ENCODE results near the gene FADS6. TPM values are rescaled to one million over a fixed set of nuclear protein-coding genes. Genes with fewer than 3 reads are reported as not detected.

Gene FADS6
- total and polyA plus RNA-seq, 9 donors = 0.12 to 0.42 TPM; not detected in 7

- no peak for DNase-seq
- no peak overlapping the region for H3K27ac ChIP-seq
- WGBS, 3 donors = 45 to 47% (median 45%) methylated on average over 11 of the region's 11 CpGs
- peaks cover 5% of the 10 kb centered on the region for H3K27me3 ChIP-seq
- H3K4me1 ChIP-seq (ENCODE audit: insufficient read depth) = no peaks in the 10 kb centered on the region
- no peaks in the 10 kb centered on the region for H3K9me3 ChIP-seq
- intact Hi-C loops (cut with DNase I) = no loop called here
- no peaks in the 10 kb centered on the region for H3K36me3 ChIP-seq
- no peak overlapping the region for H3K4me3 ChIP-seq
- TF ChIP-seq EP300 (IDR thresholded peaks at IDR 0.05) = no peak
- no peak for TF ChIP-seq POLR2A (IDR thresholded peaks at IDR 0.05)
- no peak for TF ChIP-seq CTCF (IDR thresholded peaks at IDR 0.05)
Measured at GRCh38 chr17:74937064-74938051, 43.9 kb upstream of the FADS6 start.

GRCh38 chr17:74936470-74936799 is 43.0 kb upstream of the FADS6 start:
- H3K27me3 ChIP-seq = peaks cover 5% of the 10 kb centered on the region
- H3K9me3 ChIP-seq = no peaks in the 10 kb centered on the region
- no peak overlapping the region for H3K27ac ChIP-seq
- no peaks in the 10 kb centered on the region for H3K4me1 ChIP-seq (ENCODE audit: insufficient read depth)
- WGBS, 3 donors = 9 to 15% (median 10%) methylated on average over 12 of the region's 12 CpGs
- DNase-seq = no peak
- no peak overlapping the region for H3K4me3 ChIP-seq
- no peaks in the 10 kb centered on the region for H3K36me3 ChIP-seq
- intact Hi-C loops (cut with DNase I) = no loop called here
- no peak for TF ChIP-seq CTCF (IDR thresholded peaks at IDR 0.05)
- TF ChIP-seq EP300 (IDR thresholded peaks at IDR 0.05) = no peak

- TF ChIP-seq CTCF (IDR thresholded peaks at IDR 0.05) = no peak
- TF ChIP-seq POLR2A (IDR thresholded peaks at IDR 0.05) = no peak
- TF ChIP-seq EP300 (IDR thresholded peaks at IDR 0.05) = no peak
- no peak for DNase-seq
- Histone ChIP-seq H3K9me3 (no peaks in the 10 kb centered on the region), H3K4me1 (ENCODE audit: insufficient read depth) (no peaks in the 10 kb centered on the region), H3K27me3 (peaks cover 5% of the 10 kb centered on the region), H3K4me3 (no peak within 1 kb of the TSS), H3K27ac (no peak within 1 kb of the TSS), H3K36me3 (no peaks in the 10 kb centered on the region)
- WGBS, 3 donors = 3 to 4% (median 3%) methylated on average over 67 to 78 of the region's 78 CpGs
- intact Hi-C loops (cut with DNase I) = no loop called here
Measured at GRCh38 chr17:74935585-74936469, 42.4 kb upstream of the FADS6 start, which contains the start of gene OTOP3. Gene OTOP3 (plus strand): TSS chr17:74935898. CDS start chr17:74935922, 24 bp downstream.

- H3K9me3 ChIP-seq = no peaks in the 10 kb centered on the region
- DNase-seq = no peak
- TF ChIP-seq EP300 (IDR thresholded peaks at IDR 0.05) = no peak
- no peak for TF ChIP-seq POLR2A (IDR thresholded peaks at IDR 0.05)
- TF ChIP-seq CTCF (IDR thresholded peaks at IDR 0.05) = no peak
- peaks cover 5% of the 10 kb centered on the region for H3K27me3 ChIP-seq
- H3K4me3 ChIP-seq = no peak overlapping the region
- H3K27ac ChIP-seq = no peak overlapping the region
- 66 to 71% (median 66%) methylated on average over 3 of the region's 3 CpGs for WGBS, 3 donors
- intact Hi-C loops (cut with DNase I) = no loop called here
- no peaks in the 10 kb centered on the region for H3K36me3 ChIP-seq
- H3K4me1 ChIP-seq (ENCODE audit: insufficient read depth) = no peaks in the 10 kb centered on the region
Measured at GRCh38 chr17:74935048-74935447, 41.6 kb upstream of the FADS6 start.

All from ovary (tissue), 9 donors.